Endodermal cell (in vitro differentiated cells): Measurements from ENCODE around the gene DCPS. TPM values are rescaled to one million over a fixed set of nuclear protein-coding genes. Genes with fewer than 3 reads are reported as not detected.
A peak's percentile ranks its signal among the peaks of the same experiment; 100 is the strongest.

Experiments
- DNase-seq: peaks from one replicate; pipeline ENCODE4 v3.0.0-alpha.2; 2017
- H3K27ac ChIP-seq: 2 replicates; pipeline ENCODE4 v1.5.1; 2013; ENCODE audit warnings: mild to moderate bottlenecking, low read depth, low read length, moderate library complexity
- H3K27me3 ChIP-seq: 2 replicates; pipeline ENCODE4 v1.6.1; 2013; ENCODE audit warnings: mild to moderate bottlenecking, low read length, moderate library complexity; ENCODE audit not compliant: insufficient read depth, control insufficient read depth, poor library complexity, severe bottlenecking
- H3K36me3 ChIP-seq: 2 replicates; pipeline ENCODE4 v1.7.0; 2013; ENCODE audit warnings: mild to moderate bottlenecking, low read length, moderate library complexity; ENCODE audit not compliant: control insufficient read depth, insufficient read depth
- H3K4me1 ChIP-seq: one replicate; pipeline ENCODE4 v1.7.0; 2013; ENCODE audit warnings: low read length; ENCODE audit not compliant: control insufficient read depth, insufficient read depth
- H3K4me3 ChIP-seq: 2 replicates; pipeline ENCODE4 v1.5.1; 2013; ENCODE audit warnings: mild to moderate bottlenecking, low read length, moderate library complexity
- H3K9ac ChIP-seq: 2 replicates; pipeline ENCODE4 v1.6.1; 2013; ENCODE audit warnings: mild to moderate bottlenecking, low read length, moderate library complexity; ENCODE audit not compliant: poor library complexity, severe bottlenecking; ENCODE audit errors: extremely low read depth
- H3K9me3 ChIP-seq: 2 replicates; pipeline ENCODE4 v1.6.1; 2013; ENCODE audit warnings: mild to moderate bottlenecking, low read length, moderate library complexity; ENCODE audit not compliant: control insufficient read depth
- H3K27ac Mint-ChIP-seq: 2 replicates; pipeline ENCODE4 v1.8.0; 2020; ENCODE audit warnings: mixed read lengths
- H3K27me3 Mint-ChIP-seq: 2 replicates; pipeline ENCODE4 v1.8.0; 2021; ENCODE audit warnings: mild to moderate bottlenecking, mixed read lengths; ENCODE audit not compliant: insufficient read depth
- H3K36me3 Mint-ChIP-seq: 2 replicates; pipeline ENCODE4 v1.8.0; 2020; ENCODE audit warnings: low read depth, mixed read lengths
- H3K4me1 Mint-ChIP-seq: 2 replicates; pipeline ENCODE4 v1.8.0; 2020; ENCODE audit warnings: mixed read lengths
- H3K4me3 Mint-ChIP-seq: 2 replicates; pipeline ENCODE4 v1.8.0; 2020; ENCODE audit warnings: mild to moderate bottlenecking, moderate library complexity, mixed read lengths
- H3K9me3 Mint-ChIP-seq: 2 replicates; pipeline ENCODE4 v1.8.0; 2020; ENCODE audit warnings: mild to moderate bottlenecking, mixed read lengths
- WGBS, 2 experiments: methylation state at CpG; one replicate each; pipeline versions ENCODE4 v1.1.5 to v1.1.7; 2013; ENCODE audit warnings: missing lambda C conversion rate in 2 of 2, mixed read lengths in 1 of 2; ENCODE audit not compliant: insufficient coverage in 1 of 2, insufficient read length in 1 of 2; 5-methylcytosine and 5-hydroxymethylcytosine counted together
- total RNA-seq, 2 donors: library from RNA; stranded (reverse); fragmentation: NEBNext Ultra II Directional in 1 of 2; extraction: Animal tissue kit (Norgen Biotek cat#: 25700) in 1 of 2; gene quantifications; 2 replicates in 1 of 2; 3 replicates in 1 of 2; pipeline ENCODE4 v1.2.1, GENCODE V29; 2021
- TF ChIP-seq, protein P1 (sequence below): fragments of 200-600 bp; sonication (generic); conservative IDR thresholded peaks from 2 replicates; pipeline ENCODE4 v1.5.0; 2021; ENCODE audit warnings: antibody characterized with exemption, mild to moderate bottlenecking

Gene DCPS
- total RNA-seq, 2 donors from 2014 or later: 19.0 to 22.6 TPM

DNA sequence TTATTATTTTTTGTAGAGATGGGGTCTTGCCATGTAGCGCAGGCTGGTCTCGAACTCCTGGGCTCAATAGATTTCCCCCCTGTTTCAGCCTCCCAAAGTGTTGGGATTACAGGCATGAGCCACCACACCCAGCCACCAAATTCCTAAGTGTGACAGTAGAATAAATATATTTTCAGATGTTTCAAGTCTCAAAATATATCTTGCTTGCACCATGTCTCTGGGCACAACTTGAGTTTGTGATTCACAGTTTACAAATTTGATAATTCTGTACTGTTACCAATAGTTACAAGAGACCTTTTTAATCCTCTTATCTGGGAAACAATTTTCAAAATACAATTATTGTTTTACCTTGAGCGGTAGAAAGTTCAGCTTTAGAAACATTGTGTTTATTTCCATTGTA lies 19.1 kb downstream of the DCPS start:
- Histone ChIP-seq H3K9me3 (no peaks in the 10 kb centered on the region), H3K9ac (no peak overlapping the region), H3K36me3 (no peaks in the 10 kb centered on the region), H3K4me1 (no peaks in the 10 kb centered on the region), H3K27ac (no peak overlapping the region), H3K27me3 (no peaks in the 10 kb centered on the region), H3K4me3 (no peak overlapping the region)
- Mint-ChIP-seq H3K27me3 (no peaks in the 10 kb centered on the region), H3K9me3 (no peaks in the 10 kb centered on the region), H3K4me1 (peaks cover 3% of the 10 kb centered on the region), H3K4me3 (no peak overlapping the region), H3K27ac (no peak overlapping the region), H3K36me3 (peaks cover 7% of the 10 kb centered on the region)
- no peak for DNase-seq
- WGBS, 2 experiments: 96 to 100% methylated on average over 1 to 3 of the region's 3 CpGs
- TF ChIP-seq, protein P1, sequence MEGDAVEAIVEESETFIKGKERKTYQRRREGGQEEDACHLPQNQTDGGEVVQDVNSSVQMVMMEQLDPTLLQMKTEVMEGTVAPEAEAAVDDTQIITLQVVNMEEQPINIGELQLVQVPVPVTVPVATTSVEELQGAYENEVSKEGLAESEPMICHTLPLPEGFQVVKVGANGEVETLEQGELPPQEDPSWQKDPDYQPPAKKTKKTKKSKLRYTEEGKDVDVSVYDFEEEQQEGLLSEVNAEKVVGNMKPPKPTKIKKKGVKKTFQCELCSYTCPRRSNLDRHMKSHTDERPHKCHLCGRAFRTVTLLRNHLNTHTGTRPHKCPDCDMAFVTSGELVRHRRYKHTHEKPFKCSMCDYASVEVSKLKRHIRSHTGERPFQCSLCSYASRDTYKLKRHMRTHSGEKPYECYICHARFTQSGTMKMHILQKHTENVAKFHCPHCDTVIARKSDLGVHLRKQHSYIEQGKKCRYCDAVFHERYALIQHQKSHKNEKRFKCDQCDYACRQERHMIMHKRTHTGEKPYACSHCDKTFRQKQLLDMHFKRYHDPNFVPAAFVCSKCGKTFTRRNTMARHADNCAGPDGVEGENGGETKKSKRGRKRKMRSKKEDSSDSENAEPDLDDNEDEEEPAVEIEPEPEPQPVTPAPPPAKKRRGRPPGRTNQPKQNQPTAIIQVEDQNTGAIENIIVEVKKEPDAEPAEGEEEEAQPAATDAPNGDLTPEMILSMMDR: no peak

DNA sequence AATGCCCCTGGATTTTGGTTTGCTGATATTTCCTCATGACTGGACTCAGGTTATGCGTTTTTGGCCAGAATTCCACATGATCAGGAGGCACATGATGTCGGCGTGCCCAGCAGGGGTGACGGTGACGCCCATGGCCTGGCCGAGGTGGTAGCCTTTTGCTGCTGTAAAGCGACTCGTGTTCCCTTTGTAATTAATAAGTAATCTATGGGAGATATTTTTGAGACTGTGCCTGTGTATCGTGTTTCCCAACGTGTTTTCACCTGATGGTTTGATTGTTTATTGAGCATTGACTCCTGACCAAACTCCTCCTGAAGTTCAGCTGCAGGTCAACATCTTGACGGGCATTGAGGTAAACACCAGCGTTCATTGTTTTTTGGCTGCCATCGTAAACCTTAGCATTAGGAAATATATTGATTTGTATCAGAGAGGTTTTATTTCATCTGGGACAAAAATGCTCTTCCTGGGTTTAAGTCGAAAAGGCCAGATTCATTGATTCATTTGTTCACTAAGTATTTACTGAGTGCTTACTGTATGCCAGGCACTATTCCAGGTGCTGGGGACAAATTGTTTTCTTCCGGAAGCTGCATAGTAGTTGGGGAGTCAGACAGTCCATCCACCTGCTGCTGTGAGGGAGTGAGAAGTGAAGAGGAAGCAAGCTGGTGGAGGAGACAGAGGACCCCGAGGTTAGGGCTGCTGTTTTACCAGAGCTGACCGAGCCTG lies 23.6 kb downstream of the DCPS start:
- no peak overlapping the region for H3K27ac ChIP-seq
- Mint-ChIP-seq H3K27ac (no peak overlapping the region), H3K4me3 (no peak overlapping the region)

DNA sequence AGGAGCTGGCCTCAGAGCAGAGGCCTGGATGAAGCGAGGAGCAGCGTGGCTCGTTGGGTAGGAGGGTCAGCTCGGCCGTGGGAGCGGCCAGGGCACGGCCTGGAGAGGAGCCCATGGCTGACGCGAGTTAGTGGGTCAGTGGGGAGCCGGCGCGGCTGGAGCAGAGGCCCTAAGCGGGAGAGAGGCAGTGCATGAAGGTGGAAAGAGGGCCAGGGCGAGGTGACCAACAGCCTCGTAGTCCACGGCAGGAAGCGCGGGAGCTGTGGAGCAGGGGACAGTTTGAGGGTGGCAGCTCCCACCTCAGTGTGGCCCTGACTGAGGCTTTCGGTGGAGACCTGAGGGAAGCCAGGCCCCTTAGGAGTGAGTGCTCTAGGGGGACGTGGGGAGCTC lies 24.1 kb downstream of the DCPS start:
- H3K9ac ChIP-seq: no peak overlapping the region
- no peaks in the 10 kb centered on the region for H3K9me3 ChIP-seq
- Mint-ChIP-seq H3K4me3 (no peak overlapping the region), H3K27me3 (no peaks in the 10 kb centered on the region), H3K4me1 (peaks cover 3% of the 10 kb centered on the region), H3K9me3 (no peaks in the 10 kb centered on the region), H3K36me3 (peaks cover 14% of the 10 kb centered on the region), H3K27ac (peak overlapping the region; percentile 39)
- no peaks in the 10 kb centered on the region for H3K27me3 ChIP-seq
- DNase-seq: no peak
- TF ChIP-seq, protein P1: no peak
- H3K27ac ChIP-seq: no peak overlapping the region
- H3K4me1 ChIP-seq: no peaks in the 10 kb centered on the region
- no peak overlapping the region for H3K4me3 ChIP-seq
- H3K36me3 ChIP-seq: no peaks in the 10 kb centered on the region
- 94% methylated on average over 6 to 20 of the region's 20 CpGs for WGBS, 2 experiments

More for the DNA sequence above, 23.6 kb downstream of the DCPS start:
- Histone ChIP-seq H3K4me1 (no peaks in the 10 kb centered on the region), H3K4me3 (no peak overlapping the region), H3K36me3 (no peaks in the 10 kb centered on the region), H3K27me3 (no peaks in the 10 kb centered on the region), H3K9me3 (no peaks in the 10 kb centered on the region), H3K9ac (no peak overlapping the region)
- 93 to 94% methylated on average over 16 to 17 of the region's 17 CpGs for WGBS, 2 experiments
- no peak for DNase-seq
- no peaks in the 10 kb centered on the region for H3K27me3 Mint-ChIP-seq
- H3K4me1 Mint-ChIP-seq: peaks cover 3% of the 10 kb centered on the region
- TF ChIP-seq, protein P1: no peak
- no peaks in the 10 kb centered on the region for H3K9me3 Mint-ChIP-seq
- peaks cover 14% of the 10 kb centered on the region for H3K36me3 Mint-ChIP-seq
